NCI-H524 (cell line): ENCODE measurements around the gene HMMR.

Experiments used
- DNase-seq, 2 experiments: peaks; one replicate each; lab custom pipeline; 2025; lab: John Stamatoyannopoulos, UW

The HMMR gene

GRCh38 chr5:163459462-163459818 lies 992 bp upstream of the HMMR start:
- DNase-seq, result no peak

GRCh38 chr5:163459819-163460561 lies 442 bp upstream of the HMMR start, which contains the start of gene NUDCD2:
Gene NUDCD2 (minus strand): TSS chr5:163460102. CDS start chr5:163460050, 52 bp downstream.
- peak; percentile 92 to 98 for DNase-seq

GRCh38 chr5:163463063-163463435 lies 2.6 kb downstream of the HMMR start:
- DNase-seq, result peak in 1 of 2 experiments; percentile 9

DNA sequence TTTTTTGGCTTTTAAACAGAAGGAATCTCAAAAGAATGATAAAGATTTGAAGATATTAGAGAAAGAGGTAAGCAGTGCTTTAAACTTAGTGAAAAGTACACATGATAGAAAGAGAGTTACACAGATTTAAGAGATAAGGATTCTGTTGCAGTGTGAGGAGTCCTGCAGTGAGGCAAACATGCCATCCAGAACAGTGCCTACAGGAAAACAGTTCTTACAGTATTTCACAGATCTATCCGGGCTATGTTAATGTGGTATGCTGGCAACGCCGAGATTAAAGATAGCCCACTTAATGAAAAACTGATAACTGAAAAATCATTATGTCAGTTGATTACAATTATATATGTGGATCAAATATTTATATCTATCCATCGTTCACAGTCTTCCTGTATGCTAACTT lies 7.2 kb downstream of the HMMR start:
- no peak for DNase-seq

- no peak for DNase-seq
Observed at GRCh38 chr5:163473635-163474243, 13.3 kb downstream of the HMMR start.

- DNase-seq, result no peak
Observed at GRCh38 chr5:163475411-163475810, 15.0 kb downstream of the HMMR start.

- no peak for DNase-seq
Observed at GRCh38 chr5:163478126-163478981, 17.9 kb downstream of the HMMR start.

DNA sequence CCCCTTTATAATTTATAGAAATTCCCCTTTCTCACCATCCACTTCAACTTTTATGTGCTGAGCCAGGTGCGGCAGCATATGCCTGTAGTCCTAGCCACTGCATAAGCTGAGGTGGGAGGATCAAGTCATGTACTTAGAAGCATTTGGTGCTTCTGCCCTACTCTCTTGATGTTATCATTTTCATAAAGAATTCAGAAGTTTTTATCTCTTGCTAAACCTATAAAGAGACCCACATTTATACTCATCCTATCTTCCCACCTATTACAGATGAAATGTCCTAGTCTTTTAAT lies 18.5 kb downstream of the HMMR start:
- DNase-seq, result peak in 1 of 2 experiments; percentile 34

- peak in 1 of 2 experiments; percentile 4 for DNase-seq
Observed at GRCh38 chr5:163489055-163489744, 28.8 kb downstream of the HMMR start.

DNA sequence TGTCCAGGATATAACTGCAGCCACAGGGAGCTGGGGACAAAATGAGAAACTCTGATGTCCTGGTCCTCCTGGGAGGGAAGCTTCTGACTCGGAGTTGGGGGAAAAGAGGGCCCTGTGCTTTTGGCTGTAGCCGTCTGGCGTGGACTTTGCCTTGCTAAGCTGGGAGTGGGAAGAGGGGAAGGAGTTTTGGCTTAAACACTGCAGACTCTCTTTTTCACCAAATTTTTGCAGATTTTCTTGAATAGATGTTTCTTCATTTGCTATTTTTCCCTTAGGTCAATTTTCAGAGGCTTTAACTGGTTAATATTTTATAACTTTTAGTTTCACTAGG lies 29.3 kb downstream of the HMMR start:
- no peak for DNase-seq

GRCh38 chr5:163496286-163496685 lies 35.9 kb downstream of the HMMR start:
- no peak for DNase-seq

- DNase-seq, result no peak
Observed at GRCh38 chr5:163497315-163497714, 36.9 kb downstream of the HMMR start.

- DNase-seq, result no peak
Observed at GRCh38 chr5:163498886-163499285, 38.5 kb downstream of the HMMR start.

DNA sequence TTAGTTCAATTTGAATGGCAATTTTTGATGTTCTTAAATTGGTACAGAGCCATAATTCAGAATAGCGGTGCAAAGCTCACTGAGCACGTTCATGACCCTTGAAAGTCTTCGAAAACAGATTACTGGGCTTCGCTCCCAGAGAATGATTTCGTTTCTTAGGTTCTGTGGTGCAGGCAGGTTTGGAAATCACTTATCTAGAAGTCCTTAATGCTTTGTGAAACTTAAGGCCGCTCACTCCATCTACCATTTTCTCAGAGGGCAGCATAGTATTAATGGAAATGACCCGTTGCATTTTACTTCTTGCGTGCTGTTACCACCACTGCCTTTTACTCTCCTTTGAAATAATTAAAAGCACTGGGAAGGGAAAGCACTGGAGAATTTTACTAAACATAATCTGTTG lies 42.1 kb downstream of the HMMR start:
- no peak for DNase-seq

- DNase-seq, result peak in 1 of 2 experiments; percentile 19
Observed at GRCh38 chr5:163503106-163504078, 43.0 kb downstream of the HMMR start.

DNA sequence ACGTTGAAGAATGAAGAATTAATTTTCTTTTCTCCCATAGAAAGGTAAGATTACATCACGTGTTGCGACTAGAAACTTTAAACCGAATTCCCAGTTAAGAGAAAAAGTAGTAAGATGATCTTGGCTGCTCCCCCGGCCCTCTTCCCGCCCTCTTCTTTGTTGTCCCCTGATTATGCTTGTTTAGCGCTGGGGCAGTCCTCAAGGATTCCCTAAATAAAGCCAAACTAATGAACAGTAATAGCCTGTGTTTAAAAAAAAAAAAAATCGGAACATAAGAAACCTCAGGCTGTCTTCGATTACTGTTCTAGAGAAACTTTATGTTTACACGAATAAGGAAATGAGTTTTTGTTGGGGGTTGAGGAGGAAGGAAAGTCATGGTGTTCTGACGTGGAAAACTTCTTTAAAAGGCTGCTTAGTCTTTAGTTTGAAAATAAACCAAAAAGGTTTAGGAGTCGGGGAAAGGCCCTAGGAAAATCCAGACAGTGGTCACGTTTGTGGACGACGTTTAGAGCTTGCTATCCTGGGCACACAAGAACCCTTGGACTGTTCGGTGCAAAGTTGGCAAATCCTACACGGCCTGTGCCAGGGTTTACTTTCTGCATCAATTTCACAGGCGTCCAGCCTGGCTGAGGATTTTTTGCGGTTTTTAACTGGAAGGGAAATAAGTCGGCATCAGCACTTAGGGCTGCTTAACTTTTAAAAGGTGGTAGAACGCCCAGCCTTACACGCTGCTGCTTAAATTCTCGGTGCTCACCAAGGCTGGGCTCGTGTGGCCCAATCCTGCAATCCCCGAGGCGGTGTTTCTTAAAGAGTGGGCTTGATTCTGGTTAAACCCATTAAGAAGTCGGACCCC lies 43.9 kb downstream of the HMMR start:
- peak in 1 of 2 experiments; percentile 14 for DNase-seq

GRCh38 chr5:163505049-163505367 lies 44.6 kb downstream of the HMMR start:
- DNase-seq, result no peak

DNA sequence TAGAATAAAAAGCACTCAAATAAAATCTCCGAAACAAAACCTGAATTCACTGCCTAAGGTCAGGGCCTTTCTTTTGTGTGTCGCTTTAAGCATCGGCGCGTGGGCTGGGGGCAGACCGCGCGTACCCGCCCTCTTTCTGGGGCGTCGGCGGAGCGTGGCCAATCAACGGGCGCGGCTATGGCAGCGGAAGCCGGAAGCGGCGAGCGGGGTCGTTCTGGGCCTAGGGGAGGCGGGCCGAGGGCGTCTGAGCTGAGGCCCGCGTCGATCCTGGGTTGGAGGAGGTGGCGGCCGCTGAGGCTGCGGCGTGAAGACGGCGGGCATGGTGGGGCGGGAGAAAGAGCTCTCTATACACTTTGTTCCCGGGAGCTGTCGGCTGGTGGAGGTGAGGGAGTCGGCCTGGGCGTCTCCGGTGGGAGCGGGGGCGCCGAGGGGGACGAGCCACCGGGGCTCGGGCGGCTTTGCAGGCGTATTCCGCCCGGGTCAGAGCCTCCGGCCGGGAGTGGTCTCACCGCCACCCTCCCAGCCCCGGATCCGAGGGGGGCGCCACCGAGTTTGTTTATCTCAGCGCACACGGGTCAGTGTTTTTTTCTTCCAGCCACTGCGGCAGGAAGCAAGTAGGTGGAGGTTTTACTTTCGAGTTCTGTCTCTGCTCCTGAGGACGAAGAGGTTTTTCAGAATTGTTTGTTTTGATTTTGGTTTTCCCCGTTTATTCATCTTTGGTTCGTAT lies 45.1 kb downstream of the HMMR start, which contains the start of gene MAT2B:
Gene MAT2B, plus strand, starts transcription at position 252 of the 727 bp plus-strand sequence. Its CDS starts 68 bp downstream, at position 320.
- DNase-seq, result peak; percentile 81 to 90

DNA sequence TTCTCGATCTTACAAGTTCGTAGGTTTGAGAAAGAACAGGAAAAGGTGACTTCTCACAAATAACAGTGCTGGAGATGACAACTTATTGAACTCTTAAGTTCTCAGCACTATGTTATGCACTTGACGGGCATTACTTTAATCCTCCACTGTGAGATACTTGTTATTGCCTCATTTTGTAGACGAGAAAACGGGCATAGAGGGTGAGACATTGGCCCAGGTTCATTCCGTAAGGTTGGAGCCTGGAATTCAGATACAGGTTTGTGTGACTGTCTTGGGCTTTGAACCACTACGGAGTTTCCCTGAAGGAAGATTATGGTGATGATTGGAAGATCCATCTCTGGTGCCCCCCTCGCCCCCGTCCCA lies 45.6 kb downstream of the HMMR start:
- DNase-seq, result peak in 1 of 2 experiments; percentile 56

DNA sequence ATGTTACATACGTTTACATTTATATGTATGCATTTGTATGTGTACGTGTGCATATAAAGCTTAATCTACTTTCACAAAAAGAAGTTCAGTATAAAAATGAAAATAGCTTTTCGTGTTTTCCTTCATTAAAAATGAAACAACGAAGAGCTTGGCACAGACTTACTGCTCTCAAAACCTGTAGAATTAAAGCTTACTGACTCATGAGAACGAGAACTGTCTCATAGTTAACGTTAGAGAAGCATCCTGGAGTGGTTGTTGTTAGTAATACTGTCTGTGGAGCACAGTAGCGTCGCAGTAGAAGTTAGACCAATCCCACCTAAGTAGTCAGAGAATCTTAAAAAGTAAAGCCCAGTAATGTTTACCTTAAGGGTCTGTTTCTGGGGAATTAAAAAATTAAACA lies 46.3 kb downstream of the HMMR start:
- no peak for DNase-seq
